Measurements from ENCODE around the gene TDRD9. TPM values are rescaled to one million over a fixed set of nuclear protein-coding genes. Genes with fewer than 3 reads are reported as not detected.
A peak's percentile ranks its signal among the peaks of the same experiment; 100 is the strongest.

Gene TDRD9
- total RNA-seq, 1 donor from 2014 or later = 0.53 TPM

DNA sequence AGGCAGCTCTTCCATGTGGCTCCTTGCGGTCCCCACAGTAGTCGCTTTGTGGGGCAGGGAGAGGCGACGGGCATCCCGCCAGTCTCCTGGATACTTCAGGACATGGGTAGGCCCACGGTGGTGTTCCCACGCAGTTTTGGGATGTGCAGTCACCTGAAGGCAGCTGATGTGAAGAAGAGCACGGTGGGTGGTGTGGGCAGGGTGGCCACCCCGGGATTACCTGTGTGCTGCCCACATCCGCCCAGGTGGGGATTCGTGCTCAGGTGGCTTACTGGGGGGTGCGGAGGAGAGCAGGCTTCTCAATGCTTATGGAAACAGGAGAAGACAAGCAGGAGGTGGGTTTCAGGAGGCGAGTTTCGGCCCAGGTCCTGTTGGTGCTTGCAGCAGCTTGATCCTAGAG lies 28.4 kb upstream of the TDRD9 start:
- DNase-seq (ENCODE audit: low read depth) (peak; percentile 47), FAIRE-seq (no peak)
- no peak overlapping the region for H3K4me3 ChIP-seq (ENCODE audit: low read depth, low read length)
- H3K36me3 ChIP-seq (ENCODE audit: control insufficient read depth, insufficient read depth, low read length) = no peaks in the 10 kb centered on the region
- no peaks in the 10 kb centered on the region for H3K27me3 ChIP-seq (ENCODE audit: control insufficient read depth, insufficient read depth, low read length)
- TF ChIP-seq, protein P1, sequence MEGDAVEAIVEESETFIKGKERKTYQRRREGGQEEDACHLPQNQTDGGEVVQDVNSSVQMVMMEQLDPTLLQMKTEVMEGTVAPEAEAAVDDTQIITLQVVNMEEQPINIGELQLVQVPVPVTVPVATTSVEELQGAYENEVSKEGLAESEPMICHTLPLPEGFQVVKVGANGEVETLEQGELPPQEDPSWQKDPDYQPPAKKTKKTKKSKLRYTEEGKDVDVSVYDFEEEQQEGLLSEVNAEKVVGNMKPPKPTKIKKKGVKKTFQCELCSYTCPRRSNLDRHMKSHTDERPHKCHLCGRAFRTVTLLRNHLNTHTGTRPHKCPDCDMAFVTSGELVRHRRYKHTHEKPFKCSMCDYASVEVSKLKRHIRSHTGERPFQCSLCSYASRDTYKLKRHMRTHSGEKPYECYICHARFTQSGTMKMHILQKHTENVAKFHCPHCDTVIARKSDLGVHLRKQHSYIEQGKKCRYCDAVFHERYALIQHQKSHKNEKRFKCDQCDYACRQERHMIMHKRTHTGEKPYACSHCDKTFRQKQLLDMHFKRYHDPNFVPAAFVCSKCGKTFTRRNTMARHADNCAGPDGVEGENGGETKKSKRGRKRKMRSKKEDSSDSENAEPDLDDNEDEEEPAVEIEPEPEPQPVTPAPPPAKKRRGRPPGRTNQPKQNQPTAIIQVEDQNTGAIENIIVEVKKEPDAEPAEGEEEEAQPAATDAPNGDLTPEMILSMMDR (IDR thresholded peaks at IDR 0.05; ENCODE audit: insufficient read depth, low read length, severe bottlenecking) = no peak

DNA sequence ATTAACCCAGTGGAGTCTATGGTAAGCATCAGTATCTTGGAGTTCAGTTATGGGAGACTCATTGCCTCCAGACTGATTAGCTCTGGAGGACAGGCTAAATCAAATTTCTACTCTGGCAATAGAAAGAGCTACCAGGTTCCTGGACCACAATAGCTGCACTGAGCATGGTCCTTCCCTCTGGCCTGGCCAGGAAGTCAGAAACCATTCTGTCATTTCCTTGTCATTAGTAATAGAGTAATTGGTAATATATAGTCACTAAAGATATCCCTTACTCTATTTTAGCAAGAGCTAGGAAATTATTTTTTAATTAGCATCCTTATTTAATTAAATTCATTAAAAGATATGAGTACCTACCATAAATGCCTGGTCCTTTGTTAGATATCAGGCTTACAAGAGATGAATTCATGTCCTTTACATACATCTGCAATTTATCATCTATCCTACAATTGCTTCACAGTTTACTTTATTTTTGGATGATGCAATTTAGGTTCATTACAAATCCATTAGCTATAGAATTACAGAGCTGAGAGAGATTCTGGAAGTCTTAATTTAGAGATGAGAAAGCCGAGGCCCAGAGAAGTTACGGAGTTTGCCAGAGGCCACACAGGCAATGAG lies 23.7 kb upstream of the TDRD9 start:
- no peak for FAIRE-seq
- Histone ChIP-seq H3K27me3 (ENCODE audit: control insufficient read depth, insufficient read depth, low read length) (no peaks in the 10 kb centered on the region), H3K4me3 (ENCODE audit: low read depth, low read length) (no peak overlapping the region), H3K36me3 (ENCODE audit: control insufficient read depth, insufficient read depth, low read length) (no peaks in the 10 kb centered on the region)
- TF ChIP-seq, protein P1 (IDR thresholded peaks at IDR 0.05; ENCODE audit: insufficient read depth, low read length, severe bottlenecking) = no peak
- DNase-seq (ENCODE audit: low read depth) = no peak

DNA sequence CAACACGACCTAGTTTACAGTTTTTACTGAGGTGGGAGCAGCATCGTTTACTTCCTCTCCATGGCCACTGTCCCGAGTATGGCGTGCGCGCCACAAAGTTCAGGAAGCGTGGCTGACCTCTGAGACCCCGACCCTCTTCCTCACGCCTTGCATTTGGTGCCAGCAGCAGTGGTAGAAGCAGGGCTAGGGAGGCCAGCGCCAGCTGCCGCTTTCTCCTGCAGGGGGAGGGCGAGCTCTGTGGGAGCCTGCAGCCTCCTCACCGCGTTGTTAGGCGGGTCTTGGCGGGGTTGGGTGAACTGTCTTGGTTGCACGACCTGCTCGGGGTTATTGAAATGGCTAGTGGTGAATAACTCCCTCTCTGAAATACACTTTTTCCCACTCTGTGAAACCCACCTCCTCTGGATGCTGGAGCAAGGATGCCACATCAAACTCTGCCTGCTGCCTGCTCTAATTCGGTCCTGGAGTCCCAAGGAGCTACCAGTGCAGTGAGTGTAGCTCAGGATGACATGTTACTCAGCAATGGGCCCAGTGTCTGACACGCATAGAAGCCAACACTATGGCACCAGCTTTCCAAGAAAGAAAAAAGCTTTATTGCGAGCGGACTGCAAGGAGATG lies 22.3 kb upstream of the TDRD9 start:
- DNase-seq (ENCODE audit: low read depth) (no peak), FAIRE-seq (no peak)
- TF ChIP-seq, protein P1 (IDR thresholded peaks at IDR 0.05; ENCODE audit: insufficient read depth, low read length, severe bottlenecking) = no peak
- Histone ChIP-seq H3K4me3 (ENCODE audit: low read depth, low read length) (no peak overlapping the region), H3K27me3 (ENCODE audit: control insufficient read depth, insufficient read depth, low read length) (no peaks in the 10 kb centered on the region), H3K36me3 (ENCODE audit: control insufficient read depth, insufficient read depth, low read length) (no peaks in the 10 kb centered on the region)

DNA sequence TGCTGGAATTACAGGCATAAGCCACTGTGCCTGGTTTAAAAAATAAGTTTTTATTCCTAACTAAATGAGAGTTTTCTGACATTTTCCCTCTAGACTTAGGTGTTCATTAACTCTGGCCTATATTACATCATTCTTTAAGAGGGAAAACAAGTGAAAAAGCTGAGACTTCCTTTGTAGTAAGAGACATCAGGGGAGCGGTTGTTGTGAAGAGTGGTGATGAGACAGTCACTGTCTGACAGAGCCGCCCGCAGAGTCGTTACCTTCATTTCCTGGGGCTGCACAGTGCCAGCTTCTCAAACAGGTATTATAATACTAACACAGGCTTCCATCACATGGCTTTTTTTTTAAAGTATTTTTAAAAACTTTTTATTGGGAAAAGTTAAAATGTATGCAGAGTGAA lies 19.7 kb upstream of the TDRD9 start:
- no peak overlapping the region for H3K4me3 ChIP-seq (ENCODE audit: low read depth, low read length)
- no peak for DNase-seq (ENCODE audit: low read depth)
- H3K27me3 ChIP-seq (ENCODE audit: control insufficient read depth, insufficient read depth, low read length) = no peaks in the 10 kb centered on the region
- no peak for FAIRE-seq
- TF ChIP-seq, protein P1 (IDR thresholded peaks at IDR 0.05; ENCODE audit: insufficient read depth, low read length, severe bottlenecking) = no peak
- peaks cover 2% of the 10 kb centered on the region for H3K36me3 ChIP-seq (ENCODE audit: control insufficient read depth, insufficient read depth, low read length)

DNA sequence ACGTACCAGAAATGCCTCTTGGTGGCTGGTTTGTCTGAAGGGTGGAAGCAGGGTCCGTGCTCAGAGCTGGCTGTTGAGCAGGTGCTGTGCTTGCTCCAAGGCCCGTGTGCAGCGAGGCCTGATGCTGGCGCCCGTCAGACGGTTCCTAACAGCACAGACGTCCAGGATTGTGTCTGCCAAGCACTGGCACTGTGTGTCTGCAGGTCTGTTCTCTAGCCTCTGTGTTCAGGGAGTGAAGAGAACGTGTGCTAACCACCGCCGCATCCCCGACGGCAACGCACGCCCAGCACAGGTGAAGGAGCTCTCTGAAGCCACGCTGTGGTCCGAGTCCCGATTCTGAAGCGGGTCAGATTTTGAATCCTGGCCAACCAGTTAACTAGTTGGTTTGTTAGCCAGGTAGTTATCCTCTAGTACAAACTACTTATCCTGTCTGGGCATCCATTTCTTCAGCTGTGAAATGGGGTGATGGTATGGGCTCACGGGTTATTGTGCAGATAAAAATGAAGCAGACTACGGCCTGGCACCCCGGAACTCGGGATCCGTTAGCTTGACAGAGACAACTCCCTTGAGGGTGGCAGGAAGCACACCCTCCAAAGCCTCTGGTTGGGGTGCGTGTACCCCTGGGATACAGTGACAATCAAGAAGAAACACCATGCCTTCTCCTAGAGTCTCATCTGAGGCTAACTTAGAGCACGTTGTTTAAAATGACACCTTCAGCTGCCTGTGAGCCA lies 18.6 kb upstream of the TDRD9 start:
- no peak for FAIRE-seq
- H3K36me3 ChIP-seq (ENCODE audit: control insufficient read depth, insufficient read depth, low read length) = peaks cover 5% of the 10 kb centered on the region
- H3K27me3 ChIP-seq (ENCODE audit: control insufficient read depth, insufficient read depth, low read length) = no peaks in the 10 kb centered on the region
- DNase-seq (ENCODE audit: low read depth) = no peak
- TF ChIP-seq, protein P1 (IDR thresholded peaks at IDR 0.05; ENCODE audit: insufficient read depth, low read length, severe bottlenecking) = no peak
- no peak overlapping the region for H3K4me3 ChIP-seq (ENCODE audit: low read depth, low read length)
